Naive B cell (primary cell): ENCODE results near the gene PRSS56. TPM values are rescaled to one million over a fixed set of nuclear protein-coding genes. Genes with fewer than 3 reads are reported as not detected.

Source experiments
- ATAC-seq, 2 donors: fragments of 150-1000 bp; cut with Tn5 transposase; 2 replicates each; pipeline ENCODE4 v1.10.0; 2021; ENCODE audit warnings: low read depth in 2 of 2, mild to moderate bottlenecking in 2 of 2, moderate library complexity in 2 of 2
- DNase-seq: peaks from one replicate; pipeline ENCODE4 v3.0.0; 2022
- H3K27ac Mint-ChIP-seq, 6 donors: one replicate each; pipeline ENCODE4 v1.8.0; 2020 to 2022; ENCODE audit warnings: mild to moderate bottlenecking in 6 of 6, mixed read lengths in 6 of 6, moderate library complexity in 5 of 6, inconsistent platforms in 2 of 6
- H3K27me3 Mint-ChIP-seq, 3 donors: one replicate each; pipeline ENCODE4 v1.8.0; 2021 to 2022; ENCODE audit warnings: mixed read lengths in 3 of 3, mild to moderate bottlenecking in 1 of 3
- H3K36me3 Mint-ChIP-seq, 2 donors: one replicate each; pipeline ENCODE4 v1.8.0; 2020 to 2022; ENCODE audit warnings: mixed read lengths in 2 of 2, inconsistent platforms in 1 of 2, mild to moderate bottlenecking in 1 of 2
- H3K4me1 Mint-ChIP-seq, 3 donors: one replicate each; pipeline ENCODE4 v1.8.0; 2020 to 2022; ENCODE audit warnings: mixed read lengths in 3 of 3, inconsistent platforms in 1 of 3, mild to moderate bottlenecking in 1 of 3, moderate library complexity in 1 of 3
- H3K4me3 Mint-ChIP-seq, 8 donors: one replicate each; pipeline ENCODE4 v1.8.0; 2020 to 2022; ENCODE audit warnings: mild to moderate bottlenecking in 8 of 8, mixed read lengths in 8 of 8, moderate library complexity in 8 of 8, inconsistent platforms in 2 of 8
- H3K9me3 Mint-ChIP-seq, 7 donors: one replicate each; pipeline ENCODE4 v1.8.0; 2020 to 2022; ENCODE audit warnings: mixed read lengths in 7 of 7, mild to moderate bottlenecking in 5 of 7, inconsistent platforms in 2 of 7, moderate library complexity in 1 of 7
- polyA plus RNA-seq, 6 donors: library from polyadenylated mRNA; unstranded; fragments of 300-500 nt; fragmentation: Illumina TruSeq; gene quantifications; one replicate each; pipeline ENCODE4 v1.2.3, GENCODE V29; 2021; ENCODE audit warnings: low read depth in 6 of 6

PRSS56 gene
- polyA plus RNA-seq, 6 donors from 2014 or later, result not detected

- no peak overlapping the region for H3K4me3 Mint-ChIP-seq
- H3K36me3 Mint-ChIP-seq, result peaks cover 11 to 30% of the 10 kb centered on the region in 2 donors
- no peaks in the 10 kb centered on the region for H3K9me3 Mint-ChIP-seq
- DNase-seq (no peak), ATAC-seq (no peak)
- H3K27ac Mint-ChIP-seq, result peak overlapping the region in 2 of 6 donors; percentile 21 to 89
- no peaks in the 10 kb centered on the region for H3K27me3 Mint-ChIP-seq
- no peaks in the 10 kb centered on the region for H3K4me1 Mint-ChIP-seq
Measured at GRCh38 chr2:232573771-232574435, 53.7 kb downstream of the PRSS56 start.

DNA sequence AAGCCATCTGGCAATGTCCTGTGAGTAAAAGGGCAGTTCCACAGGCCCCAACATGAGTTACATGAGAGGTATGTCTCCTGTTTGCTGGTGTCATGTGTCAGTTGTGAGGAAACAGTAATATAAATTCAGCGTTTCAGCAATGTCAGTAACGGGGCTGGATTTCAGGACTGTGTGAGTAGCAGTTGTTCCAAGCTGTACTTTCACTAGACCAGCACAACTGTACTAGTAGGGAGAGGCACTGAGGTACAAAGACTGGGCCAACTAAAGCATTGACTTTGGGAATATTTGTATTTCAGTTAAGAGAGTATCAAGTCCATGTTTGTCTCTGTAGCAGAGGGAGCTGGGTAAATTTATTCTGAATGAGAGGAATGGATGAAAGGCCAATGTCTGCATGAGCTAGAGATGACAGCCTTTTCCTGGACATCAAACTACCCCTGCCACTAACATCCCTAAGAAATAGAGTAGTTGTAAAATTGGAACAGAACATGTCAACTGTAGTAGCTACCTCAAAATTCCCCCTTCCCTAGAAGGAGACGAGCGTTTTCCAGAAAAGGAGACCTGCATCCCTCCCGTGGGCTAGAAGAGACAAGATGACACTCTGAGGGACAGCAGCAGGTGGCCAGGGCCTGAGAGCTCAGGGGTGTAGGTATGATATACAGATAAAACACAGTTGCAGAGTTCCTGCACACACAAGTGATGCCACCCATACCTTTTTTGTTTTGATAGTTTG, 54.7 kb downstream of the PRSS56 start:
- no peak for ATAC-seq
- H3K4me1 Mint-ChIP-seq, result no peaks in the 10 kb centered on the region

More for the DNA sequence above, 54.7 kb downstream of the PRSS56 start:
- DNase-seq, result no peak
- Mint-ChIP-seq H3K36me3 (peaks cover 2 to 21% of the 10 kb centered on the region in 2 donors), H3K27ac (no peak overlapping the region), H3K4me3 (no peak overlapping the region), H3K27me3 (no peaks in the 10 kb centered on the region), H3K9me3 (no peaks in the 10 kb centered on the region)

Other genes starting within 250 kb of the PRSS56 start
- gene ALPP, start 141.6 kb upstream of the PRSS56 start, polyA plus RNA-seq, result under 1 TPM in 3 of 6 donors, not detected in 3; 0.26 to 0.69 (median 0.40) TPM
- not detected for gene ALPG, start 113.5 kb upstream of the PRSS56 start, polyA plus RNA-seq
- gene ALPI, start 64.2 kb upstream of the PRSS56 start, polyA plus RNA-seq, result not detected
- gene ECEL1, start 32.6 kb upstream of the PRSS56 start, polyA plus RNA-seq, result not detected
- gene CHRND, start 5.8 kb downstream of the PRSS56 start, polyA plus RNA-seq, result not detected
- not detected for gene CHRNG, start 19.3 kb downstream of the PRSS56 start, polyA plus RNA-seq
- gene TIGD1, start 30.2 kb downstream of the PRSS56 start, polyA plus RNA-seq, result 1 to 10 TPM; 2.6 to 9.2 (median 7.9) TPM
- gene EIF4E2, start 30.3 kb downstream of the PRSS56 start, polyA plus RNA-seq, result 10 to 100 TPM; 51.0 to 69.0 (median 63.1) TPM
- gene EFHD1, start 113.2 kb downstream of the PRSS56 start, polyA plus RNA-seq, result not detected
- gene GIGYF2, start 176.9 kb downstream of the PRSS56 start, polyA plus RNA-seq, result 10 to 100 TPM in 5 of 6 donors, 1 to 10 TPM in 1; 9.6 to 33.6 (median 18.3) TPM